ENCODE results near the gene FAM118A. TPM values are rescaled to one million over a fixed set of nuclear protein-coding genes. Genes with fewer than 3 reads are reported as not detected.

Gene FAM118A
- total RNA-seq, 1 donor from 2014 or later = 18.3 TPM

DNA sequence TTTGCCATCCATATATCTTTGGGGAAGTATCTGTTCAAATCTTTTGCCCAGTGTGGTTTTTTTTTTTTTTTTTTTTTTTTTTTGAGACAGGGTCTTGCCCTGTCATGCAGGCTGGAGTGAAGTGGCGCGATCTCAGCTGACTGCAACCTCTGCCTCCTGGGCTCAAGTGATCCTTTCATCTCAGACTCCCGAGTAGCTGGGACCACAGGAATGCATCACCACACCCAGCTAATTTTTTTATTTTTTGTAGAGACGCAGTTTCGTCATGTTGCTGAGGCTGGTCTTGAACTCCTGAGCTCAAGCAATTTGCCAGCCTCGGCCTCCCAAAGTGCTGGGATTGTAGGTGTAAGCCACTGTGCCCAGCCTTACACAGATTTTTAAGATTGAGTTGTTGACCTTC, 4.8 kb upstream of the FAM118A start:
- H3K36me3 Mint-ChIP-seq (ENCODE audit: low read depth, unreplicated experiment) = no peaks in the 10 kb centered on the region
- no peak for FAIRE-seq
- no peaks in the 10 kb centered on the region for H4K20me1 ChIP-seq (ENCODE audit: insufficient read depth, low read length)
- no peak overlapping the region for H3K4me3 Mint-ChIP-seq (ENCODE audit: unreplicated experiment)
- H3K36me3 ChIP-seq (ENCODE audit: insufficient read depth, low read length) = no peaks in the 10 kb centered on the region
- H2AFZ ChIP-seq (ENCODE audit: low read depth, low read length) = no peak overlapping the region
- TF ChIP-seq, protein P1, sequence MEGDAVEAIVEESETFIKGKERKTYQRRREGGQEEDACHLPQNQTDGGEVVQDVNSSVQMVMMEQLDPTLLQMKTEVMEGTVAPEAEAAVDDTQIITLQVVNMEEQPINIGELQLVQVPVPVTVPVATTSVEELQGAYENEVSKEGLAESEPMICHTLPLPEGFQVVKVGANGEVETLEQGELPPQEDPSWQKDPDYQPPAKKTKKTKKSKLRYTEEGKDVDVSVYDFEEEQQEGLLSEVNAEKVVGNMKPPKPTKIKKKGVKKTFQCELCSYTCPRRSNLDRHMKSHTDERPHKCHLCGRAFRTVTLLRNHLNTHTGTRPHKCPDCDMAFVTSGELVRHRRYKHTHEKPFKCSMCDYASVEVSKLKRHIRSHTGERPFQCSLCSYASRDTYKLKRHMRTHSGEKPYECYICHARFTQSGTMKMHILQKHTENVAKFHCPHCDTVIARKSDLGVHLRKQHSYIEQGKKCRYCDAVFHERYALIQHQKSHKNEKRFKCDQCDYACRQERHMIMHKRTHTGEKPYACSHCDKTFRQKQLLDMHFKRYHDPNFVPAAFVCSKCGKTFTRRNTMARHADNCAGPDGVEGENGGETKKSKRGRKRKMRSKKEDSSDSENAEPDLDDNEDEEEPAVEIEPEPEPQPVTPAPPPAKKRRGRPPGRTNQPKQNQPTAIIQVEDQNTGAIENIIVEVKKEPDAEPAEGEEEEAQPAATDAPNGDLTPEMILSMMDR (IDR thresholded peaks at IDR 0.05; ENCODE audit: insufficient read depth, low read depth, low read length) = no peak
- TF ChIP-seq EZH2 (IDR thresholded peaks at IDR 0.05; ENCODE audit: insufficient read depth, low read length) = no peak
- no peaks in the 10 kb centered on the region for H3K27me3 ChIP-seq (ENCODE audit: insufficient read depth, low read length)
- H3K9me3 Mint-ChIP-seq (ENCODE audit: unreplicated experiment) = no peaks in the 10 kb centered on the region
- H3K4me1 ChIP-seq (ENCODE audit: insufficient read depth, low read length) = peaks cover 7% of the 10 kb centered on the region
- H3K27ac Mint-ChIP-seq (ENCODE audit: unreplicated experiment) = no peak overlapping the region
- H3K27me3 Mint-ChIP-seq (ENCODE audit: low read depth, unreplicated experiment) = peaks cover 7% of the 10 kb centered on the region
- no peaks in the 10 kb centered on the region for H3K9me3 ChIP-seq (ENCODE audit: insufficient read depth, low read depth, low read length)
- H3K4me3 ChIP-seq (ENCODE audit: insufficient read depth, low read depth, low read length) = no peak overlapping the region
- H3K9ac ChIP-seq (ENCODE audit: low read length) = no peak overlapping the region
- no peaks in the 10 kb centered on the region for H3K79me2 ChIP-seq (ENCODE audit: insufficient read depth, low read length)
- no peak overlapping the region for H3K4me2 ChIP-seq (ENCODE audit: low read length)
- DNase-seq (ENCODE audit: low read depth) = no peak
- H3K27ac ChIP-seq (ENCODE audit: low read depth, low read length) = no peak overlapping the region
- H3K4me1 Mint-ChIP-seq (ENCODE audit: low read depth, unreplicated experiment) = peaks cover 8% of the 10 kb centered on the region

DNA sequence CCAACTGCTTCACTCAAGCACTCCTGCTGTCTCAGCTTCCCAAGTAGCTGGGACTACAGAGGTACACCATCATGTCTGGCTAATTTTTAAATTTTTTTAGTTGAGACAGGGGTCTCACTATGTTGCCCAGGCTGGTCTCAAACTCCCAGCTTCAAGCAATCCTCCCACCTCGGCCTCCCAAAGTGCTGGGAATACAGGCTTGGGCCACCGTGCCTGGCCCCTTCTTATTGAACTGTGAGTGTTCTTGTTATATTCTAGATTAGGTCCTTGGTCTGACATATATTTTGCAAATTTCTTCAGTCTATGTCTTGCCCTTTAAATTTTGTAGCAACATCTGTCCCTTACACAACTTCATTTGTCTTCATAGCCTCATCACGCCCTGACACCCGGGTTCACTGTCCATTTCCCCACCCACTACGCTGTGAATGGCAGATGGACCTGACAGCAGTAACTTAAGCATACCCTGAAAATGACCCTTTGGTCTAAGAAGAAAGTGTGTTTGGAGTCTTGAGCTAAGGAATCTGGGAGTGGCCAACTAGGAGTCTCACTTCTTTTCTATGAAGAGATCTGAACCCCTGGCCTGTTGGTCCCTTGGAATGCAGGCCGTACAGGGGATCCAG, 4.2 kb upstream of the FAM118A start:
- Mint-ChIP-seq H3K9me3 (ENCODE audit: unreplicated experiment) (no peaks in the 10 kb centered on the region), H3K4me1 (ENCODE audit: low read depth, unreplicated experiment) (peaks cover 8% of the 10 kb centered on the region), H3K4me3 (ENCODE audit: unreplicated experiment) (no peak overlapping the region), H3K36me3 (ENCODE audit: low read depth, unreplicated experiment) (no peaks in the 10 kb centered on the region), H3K27ac (ENCODE audit: unreplicated experiment) (no peak overlapping the region), H3K27me3 (ENCODE audit: low read depth, unreplicated experiment) (peaks cover 7% of the 10 kb centered on the region)
- H3K4me2 ChIP-seq (ENCODE audit: low read length) = no peak overlapping the region
- no peaks in the 10 kb centered on the region for H3K36me3 ChIP-seq (ENCODE audit: insufficient read depth, low read length)
- no peaks in the 10 kb centered on the region for H3K9me3 ChIP-seq (ENCODE audit: insufficient read depth, low read depth, low read length)
- no peak overlapping the region for H3K4me3 ChIP-seq (ENCODE audit: insufficient read depth, low read depth, low read length)
- peaks cover 4% of the 10 kb centered on the region for H3K79me2 ChIP-seq (ENCODE audit: insufficient read depth, low read length)
- DNase-seq (ENCODE audit: low read depth) (no peak), FAIRE-seq (no peak)
- no peak overlapping the region for H3K27ac ChIP-seq (ENCODE audit: low read depth, low read length)
- no peak overlapping the region for H2AFZ ChIP-seq (ENCODE audit: low read depth, low read length)
- peaks cover 8% of the 10 kb centered on the region for H3K4me1 ChIP-seq (ENCODE audit: insufficient read depth, low read length)
- H4K20me1 ChIP-seq (ENCODE audit: insufficient read depth, low read length) = peaks cover 3% of the 10 kb centered on the region
- no peak overlapping the region for H3K9ac ChIP-seq (ENCODE audit: low read length)
- no peak for TF ChIP-seq EZH2 (IDR thresholded peaks at IDR 0.05; ENCODE audit: insufficient read depth, low read length)
- TF ChIP-seq, protein P1 (IDR thresholded peaks at IDR 0.05; ENCODE audit: insufficient read depth, low read depth, low read length) = no peak
- no peaks in the 10 kb centered on the region for H3K27me3 ChIP-seq (ENCODE audit: insufficient read depth, low read length)

DNA sequence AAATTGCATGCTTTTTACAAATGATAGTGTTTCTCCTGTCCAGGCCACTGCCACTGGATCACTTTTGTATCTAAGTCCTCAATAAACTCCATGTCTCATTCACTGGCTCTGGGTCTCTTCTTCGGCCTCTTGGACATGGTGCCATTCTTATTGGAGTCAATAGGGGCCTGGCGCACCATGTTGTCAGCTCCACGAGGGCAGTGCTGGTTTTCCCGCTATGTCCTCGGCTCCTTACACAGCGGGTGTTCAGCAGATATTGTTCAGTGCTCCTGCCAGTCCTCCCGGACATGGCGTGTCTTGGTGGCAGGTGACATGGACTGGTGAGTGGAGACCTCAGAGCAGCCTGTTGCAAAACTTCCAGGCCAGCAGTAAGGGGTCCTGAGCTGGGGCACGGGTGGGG, 3.6 kb upstream of the FAM118A start:
- TF ChIP-seq, protein P1 (IDR thresholded peaks at IDR 0.05; ENCODE audit: insufficient read depth, low read depth, low read length) = no peak
- TF ChIP-seq EZH2 (IDR thresholded peaks at IDR 0.05; ENCODE audit: insufficient read depth, low read length) = no peak
- H2AFZ ChIP-seq (ENCODE audit: low read depth, low read length) = no peak overlapping the region
- H3K27me3 Mint-ChIP-seq (ENCODE audit: low read depth, unreplicated experiment) = peaks cover 7% of the 10 kb centered on the region
- no peak overlapping the region for H3K4me3 Mint-ChIP-seq (ENCODE audit: unreplicated experiment)
- no peaks in the 10 kb centered on the region for H3K36me3 Mint-ChIP-seq (ENCODE audit: low read depth, unreplicated experiment)
- no peaks in the 10 kb centered on the region for H3K9me3 Mint-ChIP-seq (ENCODE audit: unreplicated experiment)
- H3K27me3 ChIP-seq (ENCODE audit: insufficient read depth, low read length) = no peaks in the 10 kb centered on the region
- H3K4me1 Mint-ChIP-seq (ENCODE audit: low read depth, unreplicated experiment) = peaks cover 13% of the 10 kb centered on the region
- peaks cover 10% of the 10 kb centered on the region for H3K79me2 ChIP-seq (ENCODE audit: insufficient read depth, low read length)
- DNase-seq (ENCODE audit: low read depth) = no peak
- no peak overlapping the region for H3K4me2 ChIP-seq (ENCODE audit: low read length)
- no peak overlapping the region for H3K27ac ChIP-seq (ENCODE audit: low read depth, low read length)
- peaks cover 14% of the 10 kb centered on the region for H3K4me1 ChIP-seq (ENCODE audit: insufficient read depth, low read length)
- FAIRE-seq = no peak
- H3K9ac ChIP-seq (ENCODE audit: low read length) = no peak overlapping the region
- H3K4me3 ChIP-seq (ENCODE audit: insufficient read depth, low read depth, low read length) = no peak overlapping the region
- peaks cover 8% of the 10 kb centered on the region for H4K20me1 ChIP-seq (ENCODE audit: insufficient read depth, low read length)
- no peak overlapping the region for H3K27ac Mint-ChIP-seq (ENCODE audit: unreplicated experiment)
- no peaks in the 10 kb centered on the region for H3K9me3 ChIP-seq (ENCODE audit: insufficient read depth, low read depth, low read length)
- no peaks in the 10 kb centered on the region for H3K36me3 ChIP-seq (ENCODE audit: insufficient read depth, low read length)

All from astrocyte (in vitro differentiated cells and primary cell).